Measurements from ENCODE around the gene ROBO1.

The ROBO1 gene

DNA sequence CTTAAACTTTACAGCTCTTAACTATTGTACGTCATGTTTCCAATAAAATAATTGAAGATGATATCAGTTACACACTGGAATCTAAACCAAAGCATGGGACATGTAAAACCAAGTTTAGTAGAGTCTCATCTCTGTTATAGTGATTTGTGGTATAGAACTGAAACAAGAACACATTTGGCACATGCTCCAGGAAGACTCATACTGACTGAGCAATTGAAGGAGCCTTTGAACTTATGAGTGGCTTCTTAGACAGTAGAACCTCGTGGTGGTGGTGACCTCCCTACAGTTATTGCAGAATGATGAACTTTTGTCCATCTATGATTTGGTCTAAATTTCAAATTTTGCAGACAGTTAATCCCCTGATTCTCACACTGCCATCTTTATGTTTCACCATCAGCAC is 729.7 kb downstream of the ROBO1 start:
- Histone ChIP-seq H3K9me3 (ENCODE audit: insufficient read depth, low read depth, low read length) (no peaks in the 10 kb centered on the region), H3K36me3 (ENCODE audit: insufficient read depth, low read length) (no peaks in the 10 kb centered on the region), H3K4me3 (ENCODE audit: low read length) (no peak overlapping the region), H3K4me1 (ENCODE audit: insufficient read depth, low read length) (no peaks in the 10 kb centered on the region), H3K27ac (ENCODE audit: low read depth, low read length) (no peak overlapping the region), H3K27me3 (ENCODE audit: insufficient read depth, low read length) (no peaks in the 10 kb centered on the region), H3K9ac (ENCODE audit: low read depth, low read length) (no peak overlapping the region)
- WGBS, result 88% methylated on average over 2 of the region's 2 CpGs

GRCh38 chr3:79032686-79033318 is 735.0 kb downstream of the ROBO1 start:
- Histone ChIP-seq H3K4me3 (ENCODE audit: low read length) (no peak overlapping the region), H3K36me3 (ENCODE audit: insufficient read depth, low read length) (no peaks in the 10 kb centered on the region), H3K9me3 (ENCODE audit: insufficient read depth, low read depth, low read length) (no peaks in the 10 kb centered on the region), H3K27me3 (ENCODE audit: insufficient read depth, low read length) (no peaks in the 10 kb centered on the region), H3K4me1 (ENCODE audit: insufficient read depth, low read length) (no peaks in the 10 kb centered on the region), H3K27ac (ENCODE audit: low read depth, low read length) (no peak overlapping the region), H3K9ac (ENCODE audit: low read depth, low read length) (no peak overlapping the region)

- H3K9me3 ChIP-seq (ENCODE audit: insufficient read depth, low read depth, low read length), result no peaks in the 10 kb centered on the region
- no peak overlapping the region for H3K27ac ChIP-seq (ENCODE audit: low read depth, low read length)
- no peak overlapping the region for H3K4me3 ChIP-seq (ENCODE audit: low read length)
- H3K27me3 ChIP-seq (ENCODE audit: insufficient read depth, low read length), result no peaks in the 10 kb centered on the region
- H3K4me1 ChIP-seq (ENCODE audit: insufficient read depth, low read length), result no peaks in the 10 kb centered on the region
- H3K9ac ChIP-seq (ENCODE audit: low read depth, low read length), result no peak overlapping the region
- H3K36me3 ChIP-seq (ENCODE audit: insufficient read depth, low read length), result no peaks in the 10 kb centered on the region
Observed at GRCh38 chr3:79030157-79030556, 737.6 kb downstream of the ROBO1 start.

- Histone ChIP-seq H3K9ac (ENCODE audit: low read depth, low read length) (no peak overlapping the region), H3K4me3 (ENCODE audit: low read length) (no peak overlapping the region), H3K36me3 (ENCODE audit: insufficient read depth, low read length) (no peaks in the 10 kb centered on the region), H3K4me1 (ENCODE audit: insufficient read depth, low read length) (no peaks in the 10 kb centered on the region), H3K27ac (ENCODE audit: low read depth, low read length) (no peak overlapping the region), H3K9me3 (ENCODE audit: insufficient read depth, low read depth, low read length) (no peaks in the 10 kb centered on the region), H3K27me3 (ENCODE audit: insufficient read depth, low read length) (no peaks in the 10 kb centered on the region)
- no CpG with 5 or more reads among the region's 1 CpG for WGBS
Observed at GRCh38 chr3:79028916-79029315, 738.9 kb downstream of the ROBO1 start.

DNA sequence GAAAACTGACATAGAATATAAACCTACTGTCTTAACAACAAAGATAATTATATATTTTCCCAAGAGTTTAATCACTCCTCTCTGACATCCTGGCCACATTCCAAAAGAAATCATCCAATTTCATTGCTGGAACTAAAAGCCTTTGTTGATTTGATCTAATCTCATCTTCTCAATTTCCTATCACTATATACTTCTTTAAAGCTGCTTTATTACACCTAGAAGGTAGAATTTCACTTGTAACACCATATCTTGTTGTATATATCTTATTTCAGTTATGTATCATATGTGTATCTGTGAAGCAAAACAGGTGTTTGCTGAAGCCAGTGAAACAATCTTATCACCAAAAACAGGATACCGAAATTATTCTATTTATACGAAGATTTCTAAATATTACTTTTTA is 740.2 kb downstream of the ROBO1 start:
- Histone ChIP-seq H3K27me3 (ENCODE audit: insufficient read depth, low read length) (no peaks in the 10 kb centered on the region), H3K9ac (ENCODE audit: low read depth, low read length) (no peak overlapping the region), H3K9me3 (ENCODE audit: insufficient read depth, low read depth, low read length) (no peaks in the 10 kb centered on the region), H3K4me1 (ENCODE audit: insufficient read depth, low read length) (no peaks in the 10 kb centered on the region), H3K4me3 (ENCODE audit: low read length) (no peak overlapping the region), H3K36me3 (ENCODE audit: insufficient read depth, low read length) (no peaks in the 10 kb centered on the region), H3K27ac (ENCODE audit: low read depth, low read length) (no peak overlapping the region)
- no CpG with 5 or more reads among the region's 2 CpGs for WGBS

DNA sequence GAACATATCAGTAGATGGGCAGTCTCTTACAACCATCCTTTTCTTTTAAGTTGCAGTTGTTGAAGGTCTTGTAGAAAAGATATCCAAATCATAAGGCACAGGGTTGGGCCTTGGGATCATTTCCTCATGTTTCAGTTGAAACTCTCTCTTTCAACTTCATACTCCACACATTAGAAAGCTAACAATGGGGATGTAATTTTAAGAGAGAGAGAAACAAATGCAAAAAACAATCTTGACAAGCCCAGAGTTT is 747.9 kb downstream of the ROBO1 start:
- no peaks in the 10 kb centered on the region for H3K27me3 ChIP-seq (ENCODE audit: insufficient read depth, low read length)
- no peak overlapping the region for H3K27ac ChIP-seq (ENCODE audit: low read depth, low read length)
- H3K4me1 ChIP-seq (ENCODE audit: insufficient read depth, low read length), result peaks cover 22% of the 10 kb centered on the region
- H3K9ac ChIP-seq (ENCODE audit: low read depth, low read length), result no peak overlapping the region
- H3K4me3 ChIP-seq (ENCODE audit: low read length), result peak overlapping the region; percentile 86
- no peaks in the 10 kb centered on the region for H3K36me3 ChIP-seq (ENCODE audit: insufficient read depth, low read length)
- no peaks in the 10 kb centered on the region for H3K9me3 ChIP-seq (ENCODE audit: insufficient read depth, low read depth, low read length)

- H3K4me1 ChIP-seq (ENCODE audit: insufficient read depth, low read length), result peaks cover 28% of the 10 kb centered on the region
- no peaks in the 10 kb centered on the region for H3K9me3 ChIP-seq (ENCODE audit: insufficient read depth, low read depth, low read length)
- no peaks in the 10 kb centered on the region for H3K36me3 ChIP-seq (ENCODE audit: insufficient read depth, low read length)
- H3K27me3 ChIP-seq (ENCODE audit: insufficient read depth, low read length), result no peaks in the 10 kb centered on the region
- WGBS, result under 1% methylated on average over 40 of the region's 40 CpGs
- peak overlapping the region; percentile 91 for H3K27ac ChIP-seq (ENCODE audit: low read depth, low read length)
- peak overlapping the region; percentile 86 for H3K4me3 ChIP-seq (ENCODE audit: low read length)
- H3K9ac ChIP-seq (ENCODE audit: low read depth, low read length), result peak overlapping the region; percentile 85
Observed at GRCh38 chr3:79019137-79019923, 748.5 kb downstream of the ROBO1 start.

DNA sequence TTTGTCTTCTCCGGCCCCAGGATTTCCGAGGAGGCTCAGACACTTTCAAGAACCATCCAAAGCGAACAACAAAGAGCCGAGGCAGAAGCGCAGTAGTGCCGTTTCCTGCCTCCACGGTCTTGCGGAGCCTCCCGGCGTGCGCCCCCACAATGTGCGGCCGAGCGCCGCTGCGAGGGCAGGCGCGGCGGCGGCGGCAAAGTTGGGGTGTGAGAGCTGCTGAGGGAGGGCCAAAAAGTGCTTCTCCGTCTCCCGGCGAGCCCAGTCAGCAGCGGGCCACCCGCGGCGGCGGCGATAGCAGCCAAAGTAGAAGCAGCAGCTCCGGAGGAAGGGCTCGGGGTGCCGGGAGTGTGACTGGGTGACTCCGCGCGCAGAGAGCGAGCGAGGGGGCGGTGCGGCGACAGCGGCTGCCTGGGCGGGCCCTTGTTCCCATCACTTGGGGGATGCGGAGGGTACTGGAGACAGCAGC is 749.1 kb downstream of the ROBO1 start:
- H3K4me3 ChIP-seq (ENCODE audit: low read length), result peak overlapping the region; percentile 86
- no peaks in the 10 kb centered on the region for H3K27me3 ChIP-seq (ENCODE audit: insufficient read depth, low read length)
- H3K9ac ChIP-seq (ENCODE audit: low read depth, low read length), result peak overlapping the region; percentile 85
- H3K36me3 ChIP-seq (ENCODE audit: insufficient read depth, low read length), result no peaks in the 10 kb centered on the region
- peak overlapping the region; percentile 46; the same call in 1 of the 2 replicates for H3K27ac ChIP-seq (ENCODE audit: low read depth, low read length)
- peaks cover 29% of the 10 kb centered on the region for H3K4me1 ChIP-seq (ENCODE audit: insufficient read depth, low read length)
- no peaks in the 10 kb centered on the region for H3K9me3 ChIP-seq (ENCODE audit: insufficient read depth, low read depth, low read length)
- WGBS, result under 1% methylated on average over 44 of the region's 44 CpGs

DNA sequence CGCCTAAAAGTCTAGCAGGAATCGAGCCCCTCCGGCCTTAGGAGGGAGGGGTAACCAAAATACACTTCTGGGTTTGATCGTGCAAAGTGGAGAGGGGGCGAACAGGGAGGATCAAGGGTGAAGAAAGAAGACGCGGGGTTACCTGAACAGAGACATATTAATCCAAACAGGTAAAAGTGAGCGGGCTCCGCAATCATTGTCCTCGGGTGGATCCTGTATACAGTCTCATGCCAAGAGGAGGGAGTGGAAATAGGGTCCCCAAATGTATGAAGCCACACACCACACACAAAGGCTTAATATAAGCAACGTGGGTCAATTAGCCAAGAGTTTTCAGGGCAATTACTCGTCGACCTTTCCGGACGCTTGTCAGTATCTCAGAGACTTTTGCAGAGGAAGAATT is 749.5 kb downstream of the ROBO1 start:
- under 1% methylated on average over 15 of the region's 15 CpGs for WGBS
- Histone ChIP-seq H3K9me3 (ENCODE audit: insufficient read depth, low read depth, low read length) (no peaks in the 10 kb centered on the region), H3K27me3 (ENCODE audit: insufficient read depth, low read length) (no peaks in the 10 kb centered on the region), H3K4me1 (ENCODE audit: insufficient read depth, low read length) (peaks cover 33% of the 10 kb centered on the region), H3K27ac (ENCODE audit: low read depth, low read length) (0 out of 2 replicates have a peak overlapping the region, but pooled peaks have one; percentile 8), H3K4me3 (ENCODE audit: low read length) (peak overlapping the region; percentile 86), H3K36me3 (ENCODE audit: insufficient read depth, low read length) (no peaks in the 10 kb centered on the region), H3K9ac (ENCODE audit: low read depth, low read length) (peak overlapping the region; percentile 85)

GRCh38 chr3:79016587-79017376 is 751.0 kb downstream of the ROBO1 start:
- peaks cover 47% of the 10 kb centered on the region for H3K4me1 ChIP-seq (ENCODE audit: insufficient read depth, low read length)
- H3K27me3 ChIP-seq (ENCODE audit: insufficient read depth, low read length), result no peaks in the 10 kb centered on the region
- H3K36me3 ChIP-seq (ENCODE audit: insufficient read depth, low read length), result no peaks in the 10 kb centered on the region
- H3K9me3 ChIP-seq (ENCODE audit: insufficient read depth, low read depth, low read length), result no peaks in the 10 kb centered on the region
- peak overlapping the region; percentile 85; the same call in 1 of the 2 replicates for H3K9ac ChIP-seq (ENCODE audit: low read depth, low read length)
- H3K4me3 ChIP-seq (ENCODE audit: low read length), result peak overlapping the region; percentile 86
- H3K27ac ChIP-seq (ENCODE audit: low read depth, low read length), result no peak overlapping the region
- 14% methylated on average over 6 of the region's 8 CpGs for WGBS

- Histone ChIP-seq H3K27ac (ENCODE audit: low read depth, low read length) (no peak overlapping the region), H3K27me3 (ENCODE audit: insufficient read depth, low read length) (no peaks in the 10 kb centered on the region), H3K36me3 (ENCODE audit: insufficient read depth, low read length) (no peaks in the 10 kb centered on the region), H3K9me3 (ENCODE audit: insufficient read depth, low read depth, low read length) (no peaks in the 10 kb centered on the region), H3K9ac (ENCODE audit: low read depth, low read length) (no peak overlapping the region), H3K4me3 (ENCODE audit: low read length) (peak overlapping the region; percentile 86), H3K4me1 (ENCODE audit: insufficient read depth, low read length) (peaks cover 52% of the 10 kb centered on the region)
- no CpG with 5 or more reads among the region's 1 CpG for WGBS
Observed at GRCh38 chr3:79015854-79016253, 751.9 kb downstream of the ROBO1 start.

All from HUES64 (cell line).